Measurements from ENCODE around the gene APEX1.

- TF ChIP-seq POLR2A (IDR thresholded peaks at IDR 0.05) = no peak
- no peak for TF ChIP-seq CTCF (IDR thresholded peaks at IDR 0.05)
Measured at GRCh38 chr14:20460458-20461224, 5.6 kb downstream of the APEX1 start.
